HepG2 (cell line): Measurements from ENCODE around the gene MGST2. TPM values are rescaled to one million over a fixed set of nuclear protein-coding genes. Genes with fewer than 3 reads are reported as not detected.

Source experiments
- ATAC-seq: fragments of 200-7000 bp; cut with Tn5 transposase; 3 replicates; pipeline ENCODE4 v1.9.1; 2020; ENCODE audit warnings: mild to moderate bottlenecking, moderate library complexity
- BruUV-seq: library from RNA; stranded (reverse); fragments of 400-500 nt; replicated peaks from 2 replicates; lab custom pipeline; 2021; lab: Mats Ljungman, UMichigan
- CTCF ChIA-PET: fragments of 300-600 bp; formaldehyde crosslinking; extraction: SDS; loops from one replicate; lab custom pipeline; 2021; ENCODE audit warnings: low total read pairs, inconsistent platforms, low intra/inter-chr PET ratio; lab: Yijun Ruan, JAX
- POLR2A ChIA-PET: fragments of 350-600 bp; sonication (Branson Sonifier 250); formaldehyde crosslinking; loops from one replicate; lab custom pipeline; 2020; ENCODE audit warnings: antibody characterized with exemption, inconsistent platforms; lab: Yijun Ruan, JAX
- DNase-seq: peaks from one replicate; pipeline ENCODE4 v3.0.0-alpha.2; 2015; ENCODE audit warnings: low spot score
- FAIRE-seq: peaks from 3 replicates; lab custom pipeline; 2011; peaks lifted over from hg19 to GRCh38; lab: Jason Lieb, UNC
- H2AFZ ChIP-seq: one replicate; pipeline ENCODE4 v1.6.1; 2011; ENCODE audit warnings: low read length, inconsistent platforms
- H3K27ac ChIP-seq: fragments of 300-600 bp; 3 replicates; pipeline ENCODE4 v1.8.0; 2011; ENCODE audit warnings: mixed run types, mild to moderate bottlenecking, mixed read lengths, low read length, inconsistent platforms; ENCODE audit not compliant: insufficient read depth; ENCODE audit errors: extremely low read length
- H3K27me3 ChIP-seq, 2 experiments: fragments of 200-600 bp in 1 of 2; 2 replicates in 1 of 2; 3 replicates in 1 of 2; pipeline versions ENCODE4 v1.6.0 to v1.8.0; 2011; ENCODE audit warnings: low read length in 2 of 2, mild to moderate bottlenecking in 2 of 2, moderate library complexity in 2 of 2, inconsistent platforms in 1 of 2; ENCODE audit not compliant: insufficient read depth in 2 of 2, control insufficient read depth in 1 of 2
- H3K36me3 ChIP-seq, 2 experiments: fragments of 200-600 bp in 1 of 2; replicated peaks in 1 of 2; 2 replicates in 1 of 2; 3 replicates in 1 of 2; pipeline versions ENCODE4 v1.5.1 to v1.8.0; 2011; ENCODE audit warnings: low read length in 2 of 2, inconsistent platforms in 1 of 2; ENCODE audit not compliant: insufficient read depth in 2 of 2, control insufficient read depth in 1 of 2
- H3K4me1 ChIP-seq: 2 replicates; pipeline ENCODE4 v1.5.1; 2012; ENCODE audit warnings: low read length, inconsistent platforms; ENCODE audit not compliant: insufficient read depth
- H3K4me2 ChIP-seq: 2 replicates; pipeline ENCODE4 v1.6.0; 2011; ENCODE audit warnings: low read depth, low read length, inconsistent platforms
- H3K4me3 ChIP-seq, 3 experiments: fragments of 200-600 bp in 1 of 3; sonication (generic), shearing (Covaris generic) in 1 of 3; replicated peaks in 1 of 3; 2 replicates each; pipeline ENCODE4 v1.5.1; 2011 to 2016; ENCODE audit warnings: low read length in 3 of 3, inconsistent platforms in 2 of 3, low read depth in 2 of 3, mild to moderate bottlenecking in 2 of 3, control low read depth in 1 of 3, mixed read lengths in 1 of 3; ENCODE audit not compliant: insufficient read depth in 1 of 3
- H3K79me2 ChIP-seq: one replicate; pipeline ENCODE4 v1.6.1; 2011; ENCODE audit warnings: low read length, inconsistent platforms; ENCODE audit not compliant: insufficient read depth
- H3K9ac ChIP-seq: 2 replicates; pipeline ENCODE4 v1.6.0; 2011; ENCODE audit warnings: mild to moderate bottlenecking, low read depth, low read length, inconsistent platforms; ENCODE audit not compliant: insufficient read depth
- H3K9me3 ChIP-seq: 2 replicates; pipeline ENCODE4 v1.5.1; 2012; ENCODE audit warnings: mild to moderate bottlenecking, low read length
- H4K20me1 ChIP-seq: 2 replicates; pipeline ENCODE4 v1.6.0; 2011; ENCODE audit warnings: inconsistent platforms, mild to moderate bottlenecking, low read length, moderate library complexity; ENCODE audit not compliant: insufficient read depth
- AGO2 ChIP-seq: fragments of 200-400 bp; formaldehyde crosslinking; optimal IDR thresholded peaks from 2 replicates; pipeline ENCODE3; 2017; ENCODE audit warnings: mild to moderate bottlenecking, low read depth, low read length, moderate library complexity
- HDAC1 ChIP-seq: sonication (generic); formaldehyde crosslinking; IDR thresholded peaks from 2 replicates; pipeline ENCODE4 v1.5.1; 2020; ENCODE audit warnings: mild to moderate bottlenecking, missing genetic modification reagents
- NFYC ChIP-seq: IDR thresholded peaks from 2 replicates; pipeline ENCODE4 v1.6.1; 2016; ENCODE audit warnings: missing genetic modification reagents, missing compliant biosample characterization
- RBAK ChIP-seq: sonication (generic); formaldehyde crosslinking; IDR thresholded peaks from 2 replicates; pipeline ENCODE4 v1.5.1; 2020; ENCODE audit warnings: mild to moderate bottlenecking, missing genetic modification reagents
- SNRNP70 ChIP-seq: fragments of 200-400 bp; formaldehyde crosslinking; IDR thresholded peaks from 2 replicates; pipeline ENCODE4 v1.6.1; 2017; ENCODE audit warnings: mild to moderate bottlenecking, low read depth, low read length, moderate library complexity
- ZNF136 ChIP-seq: sonication (generic); formaldehyde crosslinking; IDR thresholded peaks from 2 replicates; pipeline ENCODE4 v1.8.1; 2022; ENCODE audit warnings: low read depth, mild to moderate bottlenecking, moderate library complexity, missing genetic modification reagents
- ZNF281 ChIP-seq: sonication (generic); formaldehyde crosslinking; IDR thresholded peaks from 2 replicates; pipeline ENCODE4 v1.4.0; 2020; ENCODE audit warnings: missing genetic modification reagents, borderline replicate concordance
- ZNF292 ChIP-seq: sonication (generic); formaldehyde crosslinking; IDR thresholded peaks from 2 replicates; pipeline ENCODE4 v1.8.1; 2022; ENCODE audit warnings: mild to moderate bottlenecking, low read depth, missing genetic modification reagents, borderline replicate concordance
- ZNF558 ChIP-seq: sonication (generic); formaldehyde crosslinking; IDR thresholded peaks from 2 replicates; pipeline ENCODE4 v1.9.0; 2022; ENCODE audit warnings: mild to moderate bottlenecking, missing genetic modification reagents, borderline replicate concordance
- ZSCAN12 ChIP-seq: sonication (generic); formaldehyde crosslinking; IDR thresholded peaks from 2 replicates; pipeline ENCODE4 v1.9.0; 2021; ENCODE audit warnings: mild to moderate bottlenecking, missing genetic modification reagents
- ZSCAN30 ChIP-seq: sonication (generic); formaldehyde crosslinking; IDR thresholded peaks from 2 replicates; pipeline ENCODE4 v1.5.0; 2020; ENCODE audit warnings: mild to moderate bottlenecking, missing genetic modification reagents
- WGBS: methylation state at CpG from one replicate; pipeline ENCODE4 v1.1.6; 2017; ENCODE audit warnings: low lambda C conversion rate; 5-methylcytosine and 5-hydroxymethylcytosine counted together
- in situ Hi-C: cut with HindIII; loops from 2 replicates; pipeline ENCODE4 v1.10.0; 2017; ENCODE audit warnings: low pct_unique_long_range_greater_than_20kb; ENCODE audit not compliant: extremely low pct_ligation_motif_present
- intact Hi-C: fragments of 100-400 bp; cut with micrococcal nuclease; formaldehyde crosslinking; loops from one replicate; pipeline ENCODE4 v1.10.0; 2022; ENCODE audit not compliant: unreplicated experiment
- polyA plus RNA-seq, 8 experiments: library from polyadenylated mRNA; depleted of rRNA in 3 of 8; stranded (reverse) in 7 of 8; unstranded in 1 of 8; fragments of >200 nt; fragmentation: Illumina TruSeq in 4 of 8; extraction: Trizol in 4 of 8; gene quantifications; 2 replicates each; pipeline versions ENCODE4 v1.2.1 to v1.2.3, GENCODE V29; 2011 to 2016; ENCODE audit warnings: low read depth in 4 of 8, missing spikeins in 1 of 8, mixed read lengths in 1 of 8; ENCODE audit not compliant: insufficient read depth in 1 of 8
- total RNA-seq, 5 experiments: library from RNA; depleted of rRNA; stranded (reverse); fragments of >200 nt; fragmentation: Illumina TruSeq; extraction: Trizol; gene quantifications; 2 replicates each; pipeline ENCODE4 v1.2.3, GENCODE V29; 2016; ENCODE audit warnings: low read depth in 1 of 5

MGST2 gene
- total and polyA plus RNA-seq, 2 of the 13 experiments (the other 11 are each of a cell fraction or from before 2014, with no cell fraction given): 205 to 416 TPM

DNA sequence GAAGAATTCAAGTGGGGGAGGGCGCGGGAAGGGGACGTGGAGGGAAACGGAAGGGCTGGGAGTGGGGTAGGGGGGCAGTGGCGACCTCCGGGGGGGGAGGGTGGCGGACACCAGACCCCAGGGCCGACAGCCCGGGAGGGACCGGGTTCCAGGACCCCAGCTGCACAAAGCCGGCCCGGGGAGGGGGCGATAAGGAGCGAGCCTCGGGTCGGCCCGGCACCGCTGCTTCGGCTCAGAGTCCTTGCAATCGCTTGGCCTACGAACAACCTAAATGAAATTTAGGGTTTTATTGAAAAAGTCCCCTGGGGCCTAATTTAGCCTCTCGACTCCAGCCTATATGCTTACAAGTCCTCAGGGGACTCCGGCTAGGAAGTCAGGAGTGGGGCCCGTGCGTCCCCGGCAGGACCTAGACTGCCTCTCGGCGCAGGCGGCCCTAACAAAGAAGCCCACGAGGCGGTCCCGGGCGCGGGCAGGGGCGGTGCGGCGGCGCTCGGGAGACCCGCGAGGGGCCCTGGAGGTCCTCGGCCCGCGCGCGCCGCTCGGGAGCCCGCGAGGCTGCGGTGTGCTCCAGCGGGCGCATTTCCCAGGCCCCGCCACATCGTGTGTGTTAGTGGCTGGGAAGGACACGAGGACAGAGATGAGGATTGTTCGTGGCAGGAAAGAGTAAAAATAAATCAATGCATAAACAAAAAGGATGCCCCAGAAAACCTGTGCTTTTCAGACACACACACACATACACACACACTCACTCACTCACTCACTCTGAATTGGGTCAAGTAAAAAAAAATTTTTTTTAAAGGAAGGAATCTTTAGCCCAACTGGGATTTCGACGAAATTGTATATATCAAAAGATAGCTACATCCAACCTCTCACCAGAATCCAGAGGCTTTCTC is 70.0 kb downstream of the MGST2 start:
- no peak for TF ChIP-seq ZNF136 (CRISPR knock-in tag)
- TF ChIP-seq AGO2: peak; percentile 58
- in situ Hi-C loops (no loop called here), intact Hi-C loops (loop anchor here (1.0 kb wide), 1 partner anchor 26 kb away; no protein-coding TSS in a partner anchor)
- CTCF ChIA-PET: no interaction called here
- Histone ChIP-seq H3K27me3 (no peaks in the 10 kb centered on the region), H3K4me1 (peaks cover 38% of the 10 kb centered on the region), H3K27ac (no peak overlapping the region), H3K36me3 (peaks cover 0 to 8% of the 10 kb centered on the region in 2 experiments; a peak in 2 of 5 replicates), H3K4me2 (no peak overlapping the region), H4K20me1 (no peaks in the 10 kb centered on the region), H3K4me3 (no peak overlapping the region), H3K9ac (no peak overlapping the region), H2AFZ (no peak overlapping the region), H3K9me3 (no peaks in the 10 kb centered on the region), H3K79me2 (no peaks in the 10 kb centered on the region)
- no peak for FAIRE-seq
- POLR2A ChIA-PET: no interaction called here
- ATAC-seq: no peak
- no TSS peak for BruUV-seq
- no peak for DNase-seq
- WGBS: 96% methylated on average over 53 of the region's 59 CpGs

DNA sequence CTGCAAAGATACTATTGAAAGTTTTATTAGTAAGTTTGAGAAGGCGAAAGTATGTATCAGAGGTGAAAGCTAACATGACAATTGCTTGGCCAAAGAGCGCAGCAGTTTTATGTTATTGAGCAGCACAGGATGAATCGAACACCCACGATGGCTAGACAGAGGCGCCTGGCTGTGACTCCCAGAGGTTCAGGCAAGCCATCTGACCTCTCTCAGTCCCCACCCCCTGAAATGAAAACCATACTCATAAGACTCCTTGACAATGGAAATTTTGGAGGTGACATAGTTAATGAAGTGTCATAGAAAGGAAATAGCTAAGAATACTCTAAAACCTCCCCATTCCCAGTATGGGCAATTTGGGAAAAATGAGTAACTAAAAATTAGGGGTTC is 70.6 kb downstream of the MGST2 start:
- 97% methylated on average over 5 of the region's 5 CpGs for WGBS
- DNase-seq (no peak), ATAC-seq (no peak), FAIRE-seq (no peak)
- H3K4me1 ChIP-seq: peaks cover 43% of the 10 kb centered on the region
- no peak overlapping the region for H3K4me3 ChIP-seq
- H2AFZ ChIP-seq: no peak overlapping the region
- POLR2A ChIA-PET: no interaction called here
- in situ Hi-C loops: no loop called here
- no TSS peak for BruUV-seq
- H4K20me1 ChIP-seq: no peaks in the 10 kb centered on the region
- H3K4me2 ChIP-seq: no peak overlapping the region
- no peaks in the 10 kb centered on the region for H3K79me2 ChIP-seq
- CTCF ChIA-PET: no interaction called here
- no peaks in the 10 kb centered on the region for H3K27me3 ChIP-seq
- peaks cover 0 to 5% of the 10 kb centered on the region in 2 experiments; a peak in 1 of 5 replicates for H3K36me3 ChIP-seq
- intact Hi-C loops: loop anchor here (1.0 kb wide), 1 partner anchor 25 kb away; no protein-coding TSS in a partner anchor
- no peak overlapping the region for H3K9ac ChIP-seq
- no peak for TF ChIP-seq NFYC (CRISPR knock-in tag)
- no peak for TF ChIP-seq SNRNP70
- TF ChIP-seq RBAK: no peak
- no peak for TF ChIP-seq ZNF292
- TF ChIP-seq ZNF558 (CRISPR knock-in tag): no peak
- no peak for TF ChIP-seq ZSCAN12 (CRISPR knock-in tag)
- no peak for TF ChIP-seq ZSCAN30
- TF ChIP-seq HDAC1 (CRISPR knock-in tag): no peak
- no peak for TF ChIP-seq ZNF281 (CRISPR knock-in tag)
- no peak overlapping the region for H3K27ac ChIP-seq
- no peaks in the 10 kb centered on the region for H3K9me3 ChIP-seq
